GM23338 (cell line): ENCODE measurements around the gene OIP5. TPM values are rescaled to one million over a fixed set of nuclear protein-coding genes. Genes with fewer than 3 reads are reported as not detected.
A peak's percentile ranks its signal among the peaks of the same experiment; 100 is the strongest.
"Not testable (repeated sequence)": the region's sequence is repeated elsewhere in the genome, so short reads cannot be mapped to it uniquely, and the experiment has no call there.

Experiments
- ATAC-seq: fragments of 200-7000 bp; cut with Tn5 transposase; 3 replicates; pipeline ENCODE4 v1.9.1; 2020
- DNase-seq: peaks from one replicate; pipeline ENCODE4 v3.0.0-alpha.2; 2015; ENCODE audit warnings: low spot score
- H2AFZ ChIP-seq: fragments of 200-600 bp; sonication (generic); 2 replicates; pipeline ENCODE4 v1.8.0; 2016; ENCODE audit warnings: antibody characterized with exemption, mild to moderate bottlenecking, moderate library complexity
- H3F3A ChIP-seq: fragments of 200-600 bp; sonication (generic); replicated peaks from 2 replicates; pipeline ENCODE4 v1.8.0; 2017; ENCODE audit warnings: antibody characterized with exemption, mixed run types, low read depth
- H3K27ac ChIP-seq: fragments of 200-600 bp; sonication (generic); 2 replicates; pipeline ENCODE4 v1.6.1; 2016; ENCODE audit warnings: low read depth
- H3K27me3 ChIP-seq: fragments of 200-600 bp; sonication (generic); 2 replicates; pipeline ENCODE4 v1.8.0; 2016; ENCODE audit warnings: mild to moderate bottlenecking, mixed run types, moderate library complexity; ENCODE audit not compliant: insufficient read depth
- H3K36me3 ChIP-seq: fragments of 200-600 bp; sonication (generic); 2 replicates; pipeline ENCODE4 v1.8.0; 2016; ENCODE audit warnings: mild to moderate bottlenecking; ENCODE audit not compliant: insufficient read depth
- H3K4me1 ChIP-seq: fragments of 200-600 bp; sonication (generic); 2 replicates; pipeline ENCODE4 v1.8.0; 2016; ENCODE audit warnings: mild to moderate bottlenecking, moderate library complexity; ENCODE audit not compliant: insufficient read depth
- H3K4me2 ChIP-seq: fragments of 200-600 bp; sonication (generic); 2 replicates; pipeline ENCODE4 v1.7.1; 2017; ENCODE audit warnings: mixed run types
- H3K4me3 ChIP-seq: fragments of 200-600 bp; sonication (generic); 2 replicates; pipeline ENCODE4 v1.6.1; 2016; ENCODE audit warnings: mixed run types
- H3K79me2 ChIP-seq: fragments of 200-600 bp; sonication (generic); replicated peaks from 2 replicates; pipeline ENCODE4 v1.8.0; 2017; ENCODE audit warnings: mild to moderate bottlenecking; ENCODE audit not compliant: insufficient read depth
- H3K9me2 ChIP-seq: fragments of 200-600 bp; sonication (generic); 2 replicates; pipeline ENCODE4 v1.8.0; 2017; ENCODE audit not compliant: insufficient read depth
- H4K20me1 ChIP-seq: fragments of 200-600 bp; sonication (generic); replicated peaks from 2 replicates; pipeline ENCODE4 v1.8.0; 2017; ENCODE audit warnings: mild to moderate bottlenecking; ENCODE audit not compliant: insufficient read depth
- H3K27ac Mint-ChIP-seq: 2 replicates; pipeline ENCODE4 v1.8.0; 2020; ENCODE audit warnings: inconsistent platforms, mild to moderate bottlenecking, moderate library complexity, mixed read lengths
- H3K27me3 Mint-ChIP-seq: 3 replicates; pipeline ENCODE4 v1.8.0; 2022; ENCODE audit warnings: low read depth, mild to moderate bottlenecking, moderate library complexity, mixed read lengths, inconsistent platforms; ENCODE audit not compliant: insufficient read depth, poor library complexity
- H3K36me3 Mint-ChIP-seq: 3 replicates; pipeline ENCODE4 v1.8.0; 2021; ENCODE audit warnings: low read depth, mild to moderate bottlenecking, inconsistent platforms, moderate library complexity, mixed read lengths
- H3K4me1 Mint-ChIP-seq: 3 replicates; pipeline ENCODE4 v1.8.0; 2020; ENCODE audit warnings: mild to moderate bottlenecking, inconsistent platforms, mixed read lengths
- H3K4me3 Mint-ChIP-seq: 3 replicates; pipeline ENCODE4 v1.8.0; 2021; ENCODE audit warnings: moderate library complexity, mild to moderate bottlenecking, inconsistent platforms, mixed read lengths
- H3K9me3 Mint-ChIP-seq: 3 replicates; pipeline ENCODE4 v1.8.0; 2020; ENCODE audit warnings: moderate library complexity, mild to moderate bottlenecking, inconsistent platforms, mixed read lengths
- CREB1 ChIP-seq: fragments of 250-450 bp; sonication (Bioruptor Pico); IDR thresholded peaks from 2 replicates; pipeline ENCODE4 v1.5.0; 2020; ENCODE audit warnings: low read depth, mild to moderate bottlenecking, moderate library complexity
- STAT1 ChIP-seq: IDR thresholded peaks from one replicate; pipeline ENCODE4 v1.6.1; 2016; ENCODE audit warnings: antibody characterized with exemption; ENCODE audit not compliant: unreplicated experiment
- polyA plus RNA-seq: library from polyadenylated mRNA; unstranded; fragments of >200 nt; fragmentation: Nextera tagmentation; extraction: Ambion mirVana; gene quantifications from 2 replicates; pipeline ENCODE4 v1.2.1, GENCODE V29; 2016
- total RNA-seq: library from RNA; depleted of rRNA; stranded (reverse); fragments of >200 nt; shearing (Covaris generic); gene quantifications from 2 replicates; pipeline ENCODE4 v1.2.3, GENCODE V29; 2014
- TF ChIP-seq, protein P1 (sequence below), 2 experiments: fragments of 200-600 bp in 1 of 2; sonication (generic) in 1 of 2; conservative IDR thresholded peaks; 2 replicates each; pipeline versions ENCODE4 v1.5.1 to v1.6.1; 2016 to 2017; ENCODE audit warnings: antibody characterized with exemption in 2 of 2, low read depth in 2 of 2, mild to moderate bottlenecking in 2 of 2, moderate library complexity in 1 of 2
- TF ChIP-seq, protein P2 (sequence below): IDR thresholded peaks from 2 replicates; pipeline ENCODE4 v1.6.1; 2016; ENCODE audit warnings: antibody characterized with exemption
- TF ChIP-seq, protein P3 (sequence below): fragments of 250-450 bp; sonication (Bioruptor Pico); IDR thresholded peaks from 2 replicates; pipeline ENCODE4 v1.5.0; 2020; ENCODE audit warnings: mild to moderate bottlenecking, moderate library complexity

The OIP5 gene
- total and polyA plus RNA-seq, 2 experiments from 2014 or later = 61.1 to 71.7 TPM

DNA sequence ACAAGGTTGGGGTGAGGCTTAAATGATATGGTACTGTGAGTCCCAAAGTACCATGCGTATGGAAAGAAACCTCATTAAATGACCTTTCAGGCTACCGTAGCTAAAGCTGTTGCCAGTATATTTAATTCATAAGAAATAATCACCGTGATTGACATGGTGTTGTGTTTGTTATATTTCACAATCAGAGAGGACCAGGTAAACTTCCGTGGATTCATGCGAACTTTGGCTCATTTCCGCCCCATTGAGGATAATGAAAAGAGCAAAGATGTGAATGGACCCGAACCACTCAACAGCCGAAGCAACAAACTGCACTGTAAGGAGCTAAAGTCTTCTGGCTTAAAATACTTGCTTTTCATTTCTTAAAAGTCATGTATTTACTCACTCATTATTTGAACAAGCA is 69.8 kb downstream of the OIP5 start:
- Mint-ChIP-seq H3K4me3 (no peak overlapping the region), H3K27me3 (peaks cover 2% of the 10 kb centered on the region), H3K36me3 (peaks cover 35% of the 10 kb centered on the region), H3K27ac (no peak overlapping the region; the same call in 1 of the 2 replicates), H3K4me1 (peaks cover 16% of the 10 kb centered on the region), H3K9me3 (no peaks in the 10 kb centered on the region)
- Histone ChIP-seq H3K4me2 (no peak overlapping the region), H3K36me3 (peaks cover 5% of the 10 kb centered on the region; the same call in 1 of the 2 replicates), H3F3A (no peaks in the 10 kb centered on the region; the same call in 1 of the 2 replicates), H3K27me3 (no peaks in the 10 kb centered on the region), H3K4me3 (no peak overlapping the region), H3K9me2 (no peaks in the 10 kb centered on the region), H3K79me2 (no peaks in the 10 kb centered on the region; the same call in 1 of the 2 replicates), H3K27ac (peak overlapping the region; percentile 30; the same call in 1 of the 2 replicates), H2AFZ (no peak overlapping the region), H4K20me1 (no peaks in the 10 kb centered on the region; the same call in 1 of the 2 replicates), H3K4me1 (no peaks in the 10 kb centered on the region; the same call in 1 of the 2 replicates)
- no peak for DNase-seq
- TF ChIP-seq, protein P1, sequence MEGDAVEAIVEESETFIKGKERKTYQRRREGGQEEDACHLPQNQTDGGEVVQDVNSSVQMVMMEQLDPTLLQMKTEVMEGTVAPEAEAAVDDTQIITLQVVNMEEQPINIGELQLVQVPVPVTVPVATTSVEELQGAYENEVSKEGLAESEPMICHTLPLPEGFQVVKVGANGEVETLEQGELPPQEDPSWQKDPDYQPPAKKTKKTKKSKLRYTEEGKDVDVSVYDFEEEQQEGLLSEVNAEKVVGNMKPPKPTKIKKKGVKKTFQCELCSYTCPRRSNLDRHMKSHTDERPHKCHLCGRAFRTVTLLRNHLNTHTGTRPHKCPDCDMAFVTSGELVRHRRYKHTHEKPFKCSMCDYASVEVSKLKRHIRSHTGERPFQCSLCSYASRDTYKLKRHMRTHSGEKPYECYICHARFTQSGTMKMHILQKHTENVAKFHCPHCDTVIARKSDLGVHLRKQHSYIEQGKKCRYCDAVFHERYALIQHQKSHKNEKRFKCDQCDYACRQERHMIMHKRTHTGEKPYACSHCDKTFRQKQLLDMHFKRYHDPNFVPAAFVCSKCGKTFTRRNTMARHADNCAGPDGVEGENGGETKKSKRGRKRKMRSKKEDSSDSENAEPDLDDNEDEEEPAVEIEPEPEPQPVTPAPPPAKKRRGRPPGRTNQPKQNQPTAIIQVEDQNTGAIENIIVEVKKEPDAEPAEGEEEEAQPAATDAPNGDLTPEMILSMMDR (conservative IDR thresholded peaks at IDR 0.05; ENCODE audit: low read depth in 2 of 2) = no peak
- TF ChIP-seq, protein P2, sequence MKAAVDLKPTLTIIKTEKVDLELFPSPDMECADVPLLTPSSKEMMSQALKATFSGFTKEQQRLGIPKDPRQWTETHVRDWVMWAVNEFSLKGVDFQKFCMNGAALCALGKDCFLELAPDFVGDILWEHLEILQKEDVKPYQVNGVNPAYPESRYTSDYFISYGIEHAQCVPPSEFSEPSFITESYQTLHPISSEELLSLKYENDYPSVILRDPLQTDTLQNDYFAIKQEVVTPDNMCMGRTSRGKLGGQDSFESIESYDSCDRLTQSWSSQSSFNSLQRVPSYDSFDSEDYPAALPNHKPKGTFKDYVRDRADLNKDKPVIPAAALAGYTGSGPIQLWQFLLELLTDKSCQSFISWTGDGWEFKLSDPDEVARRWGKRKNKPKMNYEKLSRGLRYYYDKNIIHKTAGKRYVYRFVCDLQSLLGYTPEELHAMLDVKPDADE = no peak
- TF ChIP-seq CREB1 (CRISPR knock-in tag) (no peak), STAT1 (no peak)
- TF ChIP-seq, protein P3, sequence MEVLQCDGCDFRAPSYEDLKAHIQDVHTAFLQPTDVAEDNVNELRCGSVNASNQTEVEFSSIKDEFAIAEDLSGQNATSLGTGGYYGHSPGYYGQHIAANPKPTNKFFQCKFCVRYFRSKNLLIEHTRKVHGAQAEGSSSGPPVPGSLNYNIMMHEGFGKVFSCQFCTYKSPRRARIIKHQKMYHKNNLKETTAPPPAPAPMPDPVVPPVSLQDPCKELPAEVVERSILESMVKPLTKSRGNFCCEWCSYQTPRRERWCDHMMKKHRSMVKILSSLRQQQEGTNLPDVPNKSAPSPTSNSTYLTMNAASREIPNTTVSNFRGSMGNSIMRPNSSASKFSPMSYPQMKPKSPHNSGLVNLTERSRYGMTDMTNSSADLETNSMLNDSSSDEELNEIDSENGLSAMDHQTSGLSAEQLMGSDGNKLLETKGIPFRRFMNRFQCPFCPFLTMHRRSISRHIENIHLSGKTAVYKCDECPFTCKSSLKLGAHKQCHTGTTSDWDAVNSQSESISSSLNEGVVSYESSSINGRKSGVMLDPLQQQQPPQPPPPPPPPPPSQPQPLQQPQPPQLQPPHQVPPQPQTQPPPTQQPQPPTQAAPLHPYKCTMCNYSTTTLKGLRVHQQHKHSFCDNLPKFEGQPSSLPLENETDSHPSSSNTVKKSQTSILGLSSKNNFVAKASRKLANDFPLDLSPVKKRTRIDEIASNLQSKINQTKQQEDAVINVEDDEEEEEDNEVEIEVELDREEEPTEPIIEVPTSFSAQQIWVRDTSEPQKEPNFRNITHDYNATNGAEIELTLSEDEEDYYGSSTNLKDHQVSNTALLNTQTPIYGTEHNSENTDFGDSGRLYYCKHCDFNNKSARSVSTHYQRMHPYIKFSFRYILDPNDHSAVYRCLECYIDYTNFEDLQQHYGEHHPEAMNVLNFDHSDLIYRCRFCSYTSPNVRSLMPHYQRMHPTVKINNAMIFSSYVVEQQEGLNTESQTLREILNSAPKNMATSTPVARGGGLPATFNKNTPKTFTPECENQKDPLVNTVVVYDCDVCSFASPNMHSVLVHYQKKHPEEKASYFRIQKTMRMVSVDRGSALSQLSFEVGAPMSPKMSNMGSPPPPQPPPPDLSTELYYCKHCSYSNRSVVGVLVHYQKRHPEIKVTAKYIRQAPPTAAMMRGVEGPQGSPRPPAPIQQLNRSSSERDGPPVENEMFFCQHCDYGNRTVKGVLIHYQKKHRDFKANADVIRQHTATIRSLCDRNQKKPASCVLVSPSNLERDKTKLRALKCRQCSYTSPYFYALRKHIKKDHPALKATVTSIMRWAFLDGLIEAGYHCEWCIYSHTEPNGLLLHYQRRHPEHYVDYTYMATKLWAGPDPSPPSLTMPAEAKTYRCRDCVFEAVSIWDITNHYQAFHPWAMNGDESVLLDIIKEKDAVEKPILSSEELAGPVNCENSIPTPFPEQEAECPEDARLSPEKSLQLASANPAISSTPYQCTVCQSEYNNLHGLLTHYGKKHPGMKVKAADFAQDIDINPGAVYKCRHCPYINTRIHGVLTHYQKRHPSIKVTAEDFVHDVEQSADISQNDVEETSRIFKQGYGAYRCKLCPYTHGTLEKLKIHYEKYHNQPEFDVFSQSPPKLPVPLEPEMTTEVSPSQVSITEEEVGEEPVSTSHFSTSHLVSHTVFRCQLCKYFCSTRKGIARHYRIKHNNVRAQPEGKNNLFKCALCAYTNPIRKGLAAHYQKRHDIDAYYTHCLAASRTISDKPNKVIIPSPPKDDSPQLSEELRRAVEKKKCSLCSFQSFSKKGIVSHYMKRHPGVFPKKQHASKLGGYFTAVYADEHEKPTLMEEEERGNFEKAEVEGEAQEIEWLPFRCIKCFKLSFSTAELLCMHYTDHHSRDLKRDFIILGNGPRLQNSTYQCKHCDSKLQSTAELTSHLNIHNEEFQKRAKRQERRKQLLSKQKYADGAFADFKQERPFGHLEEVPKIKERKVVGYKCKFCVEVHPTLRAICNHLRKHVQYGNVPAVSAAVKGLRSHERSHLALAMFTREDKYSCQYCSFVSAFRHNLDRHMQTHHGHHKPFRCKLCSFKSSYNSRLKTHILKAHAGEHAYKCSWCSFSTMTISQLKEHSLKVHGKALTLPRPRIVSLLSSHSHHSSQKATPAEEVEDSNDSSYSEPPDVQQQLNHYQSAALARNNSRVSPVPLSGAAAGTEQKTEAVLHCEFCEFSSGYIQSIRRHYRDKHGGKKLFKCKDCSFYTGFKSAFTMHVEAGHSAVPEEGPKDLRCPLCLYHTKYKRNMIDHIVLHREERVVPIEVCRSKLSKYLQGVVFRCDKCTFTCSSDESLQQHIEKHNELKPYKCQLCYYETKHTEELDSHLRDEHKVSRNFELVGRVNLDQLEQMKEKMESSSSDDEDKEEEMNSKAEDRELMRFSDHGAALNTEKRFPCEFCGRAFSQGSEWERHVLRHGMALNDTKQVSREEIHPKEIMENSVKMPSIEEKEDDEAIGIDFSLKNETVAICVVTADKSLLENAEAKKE = no peak
- ATAC-seq = no peak

DNA sequence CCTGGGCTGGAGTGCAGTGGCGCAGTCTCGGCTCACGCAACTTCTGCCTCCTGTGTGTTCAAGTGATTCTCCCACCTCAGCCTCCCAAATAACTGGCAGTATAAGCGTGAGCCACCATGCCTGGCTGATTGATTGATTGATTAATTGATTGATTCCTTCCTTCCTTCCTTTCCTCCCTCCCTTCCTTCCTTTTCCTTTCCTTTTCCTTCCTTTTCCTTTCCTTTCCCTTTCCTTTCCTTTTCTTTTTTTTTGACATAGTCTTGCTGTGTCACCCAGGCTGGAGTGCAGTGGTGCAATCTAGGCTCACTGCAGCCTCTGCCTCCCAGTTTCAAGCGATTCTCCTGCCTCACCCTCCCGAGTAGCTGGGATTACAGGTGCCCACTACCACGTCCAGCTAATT is 71.5 kb downstream of the OIP5 start:
- H2AFZ ChIP-seq, ATAC-seq, H3K79me2 ChIP-seq, H3K27me3 ChIP-seq, DNase-seq, H3K27ac ChIP-seq, H3K9me3 Mint-ChIP-seq, H3K9me2 ChIP-seq, H3K27me3 Mint-ChIP-seq, H3K4me2 ChIP-seq, H3K4me3 Mint-ChIP-seq, H3F3A ChIP-seq, H3K4me3 ChIP-seq, H4K20me1 ChIP-seq, H3K36me3 ChIP-seq, H3K4me1 ChIP-seq: not testable (repeated sequence)
- Mint-ChIP-seq H3K27ac (peak overlapping the region; percentile 81), H3K4me1 (peaks cover 16% of the 10 kb centered on the region), H3K36me3 (peaks cover 28% of the 10 kb centered on the region; the same call in 2 of the 3 replicates)
